Activated CD8-positive, alpha-beta T cell treated with anti-CD3 and anti-CD28 coated beads, Interleukin-2, amount 10 ng/mL, durations not matched to agents 7 days and 5 days (primary cell): ENCODE measurements around the gene ACOXL. TPM values are rescaled to one million over a fixed set of nuclear protein-coding genes. Genes with fewer than 3 reads are reported as not detected.

Experiments used
- ATAC-seq: fragments of 150-1000 bp; cut with Tn5 transposase; one replicate; pipeline ENCODE4 v1.10.0; 2021; ENCODE audit warnings: moderate library complexity
- CTCF ChIA-PET: fragments of 350-600 bp; sonication (Branson Sonifier 250); formaldehyde crosslinking; loops from one replicate; lab custom pipeline; 2021; ENCODE audit warnings: antibody characterized with exemption; lab: Charles Lee
- POLR2A ChIA-PET: fragments of 350-600 bp; sonication (Branson Sonifier 250); formaldehyde crosslinking; loops from one replicate; lab custom pipeline; 2021; ENCODE audit warnings: antibody characterized with exemption; lab: Charles Lee
- DNase-seq: peaks from one replicate; pipeline ENCODE4 v3.0.0-alpha.2; 2020
- H3K27ac Mint-ChIP-seq: one replicate; pipeline ENCODE4 v1.8.0; 2021; ENCODE audit warnings: mild to moderate bottlenecking, mixed read lengths
- H3K27me3 Mint-ChIP-seq: one replicate; pipeline ENCODE4 v1.8.0; 2021; ENCODE audit warnings: low read depth, mixed read lengths
- H3K36me3 Mint-ChIP-seq: one replicate; pipeline ENCODE4 v1.8.0; 2021; ENCODE audit warnings: low read depth, mixed read lengths
- H3K4me1 Mint-ChIP-seq: one replicate; pipeline ENCODE4 v1.8.0; 2021; ENCODE audit warnings: low read depth, mixed read lengths
- H3K4me3 Mint-ChIP-seq: one replicate; pipeline ENCODE4 v1.8.0; 2021; ENCODE audit warnings: mild to moderate bottlenecking, mixed read lengths
- H3K9me3 Mint-ChIP-seq: one replicate; pipeline ENCODE4 v1.8.0; 2022; ENCODE audit warnings: mixed read lengths; ENCODE audit not compliant: insufficient read depth
- total RNA-seq, 2 experiments: library from RNA; stranded (reverse); gene quantifications; one replicate each; pipeline ENCODE4 v1.2.3, GENCODE V29; 2021

The ACOXL gene
- total RNA-seq, 2 experiments from 2014 or later, result not detected

DNA sequence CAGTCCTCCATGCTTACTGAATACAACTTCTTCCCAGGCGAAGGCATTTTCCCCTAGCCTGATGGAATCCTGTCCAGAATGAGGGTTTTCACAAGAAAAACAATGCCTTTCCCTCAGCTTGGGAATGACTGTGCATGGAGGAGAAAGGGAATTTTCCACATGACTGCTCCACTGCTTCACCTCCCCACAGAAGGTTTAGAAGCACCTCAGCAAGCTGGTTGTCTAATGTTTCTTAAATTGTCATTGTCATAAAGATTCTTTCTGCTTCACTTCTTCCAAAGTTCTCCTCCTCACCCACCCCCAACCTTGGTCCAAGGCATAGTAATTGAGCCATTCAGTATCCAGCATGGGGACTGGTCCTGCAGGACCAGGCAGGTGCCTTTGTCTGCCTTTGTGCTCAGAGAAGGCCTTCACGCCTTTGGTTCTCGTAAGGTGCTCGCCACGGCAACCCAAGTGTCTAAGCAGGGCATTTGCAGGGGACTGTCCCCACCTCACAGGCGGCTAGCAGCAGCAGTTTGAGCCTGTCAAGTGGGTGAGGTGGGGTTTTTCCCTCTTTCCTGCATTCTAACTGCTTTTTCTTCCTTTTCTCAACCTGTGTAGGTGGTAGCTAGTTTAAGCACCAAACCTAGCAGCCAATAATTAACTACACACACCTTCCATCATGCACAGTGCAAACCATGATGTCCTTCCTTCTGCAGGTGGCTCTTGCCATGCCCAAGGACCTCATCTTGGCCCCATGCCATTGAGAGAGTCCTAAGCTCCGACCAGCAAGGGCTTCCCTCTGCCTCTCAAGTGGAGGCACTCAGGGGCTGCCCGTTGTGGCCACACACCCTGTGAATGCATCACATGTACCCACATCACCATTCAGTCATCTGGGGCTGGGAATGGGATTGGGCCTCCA is 322.7 kb downstream of the ACOXL start:
- H3K27ac Mint-ChIP-seq, result no peak overlapping the region
- no peak overlapping the region for H3K4me3 Mint-ChIP-seq
- ATAC-seq (no peak), DNase-seq (no peak)
- H3K27me3 Mint-ChIP-seq, result peaks cover 4% of the 10 kb centered on the region
- H3K36me3 Mint-ChIP-seq, result no peaks in the 10 kb centered on the region
- no peaks in the 10 kb centered on the region for H3K9me3 Mint-ChIP-seq
- ChIA-PET POLR2A (interaction anchor here (0.6 kb wide), 1 partner anchor 616 kb away, joined by 3 read pairs; no protein-coding TSS in a partner anchor), CTCF (interaction anchor here (0.6 to 1.0 kb wide), 2 partner anchors 107 to 243 kb away, joined by 3 read pairs; no protein-coding TSS in a partner anchor)
- peaks cover 27% of the 10 kb centered on the region for H3K4me1 Mint-ChIP-seq

DNA sequence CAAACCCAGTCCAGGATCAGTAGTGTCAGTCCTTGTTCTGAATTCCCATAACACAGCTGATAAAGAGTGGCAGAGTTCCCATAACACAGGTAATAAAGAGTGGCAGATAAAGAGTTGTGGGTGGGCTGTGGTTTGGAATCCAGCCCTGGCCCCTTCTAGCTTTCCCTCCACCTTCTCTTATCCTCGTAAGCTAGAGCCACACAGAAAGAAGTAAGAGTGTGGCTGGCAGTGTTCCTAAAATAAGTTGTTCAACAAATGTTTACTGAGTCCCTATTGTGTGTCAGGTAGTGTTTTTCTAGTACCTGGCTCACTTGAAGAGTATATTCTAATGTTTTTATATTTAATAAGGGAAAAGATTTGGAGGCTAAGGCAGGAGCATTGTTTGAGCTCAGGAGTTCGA is 323.4 kb downstream of the ACOXL start:
- Mint-ChIP-seq H3K27me3 (peaks cover 4% of the 10 kb centered on the region), H3K4me3 (no peak overlapping the region), H3K27ac (no peak overlapping the region), H3K9me3 (peaks cover 2% of the 10 kb centered on the region), H3K36me3 (peaks cover 1% of the 10 kb centered on the region), H3K4me1 (peaks cover 20% of the 10 kb centered on the region)
- CTCF ChIA-PET, result interaction anchor here (0.6 to 1.8 kb wide), 3 partner anchors 106 to 244 kb away, joined by 3 to 6 read pairs (median 3); no protein-coding TSS in a partner anchor
- ATAC-seq, result no peak
- POLR2A ChIA-PET, result no interaction called here
- no peak for DNase-seq

DNA sequence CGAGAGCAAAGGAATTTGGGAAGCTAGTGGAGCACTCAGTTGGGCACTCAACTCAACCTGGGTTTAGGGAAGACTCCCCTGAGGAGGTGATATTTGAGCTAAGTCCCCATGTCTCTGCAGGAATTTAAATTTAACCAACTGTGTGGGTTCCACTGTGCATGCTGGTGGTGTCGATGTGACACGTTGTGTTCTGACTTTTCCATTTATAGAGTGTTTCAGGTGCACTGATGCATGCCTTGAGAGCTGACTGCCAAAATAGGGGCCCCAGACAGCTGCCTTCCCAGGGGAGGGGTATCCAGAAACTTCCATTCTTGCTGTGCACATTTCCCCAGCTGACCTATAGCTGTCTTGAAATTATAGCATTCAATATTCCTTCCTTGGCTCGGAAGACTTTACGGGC is 324.7 kb downstream of the ACOXL start:
- Mint-ChIP-seq H3K27ac (no peak overlapping the region), H3K4me1 (peaks cover 10% of the 10 kb centered on the region), H3K9me3 (peaks cover 6% of the 10 kb centered on the region), H3K36me3 (peaks cover 4% of the 10 kb centered on the region), H3K4me3 (no peak overlapping the region), H3K27me3 (peaks cover 4% of the 10 kb centered on the region)
- ChIA-PET POLR2A (no interaction called here), CTCF (interaction anchor here (1.1 to 1.8 kb wide), 2 partner anchors 215 to 245 kb away, joined by 3 to 6 read pairs; no protein-coding TSS in a partner anchor)
- DNase-seq, result no peak
- no peak for ATAC-seq

DNA sequence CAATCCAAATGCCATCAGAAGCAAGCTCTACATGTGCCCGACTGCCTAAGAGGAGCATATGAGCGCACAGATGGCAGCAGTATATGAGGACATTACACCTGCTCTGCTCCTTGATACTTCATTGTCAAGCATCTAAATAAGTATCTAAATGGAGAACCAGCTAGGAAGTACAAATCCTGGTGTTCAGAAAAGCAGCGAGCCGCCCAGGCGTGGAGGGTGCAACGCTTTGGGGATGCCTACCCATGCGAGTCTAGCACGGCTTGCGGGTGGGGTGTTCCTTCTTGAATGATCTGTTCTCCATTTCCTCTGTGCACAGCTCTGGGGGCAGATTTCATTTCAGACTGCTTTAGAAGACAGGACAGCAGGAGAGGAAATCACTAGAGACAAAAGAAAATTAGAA is 325.3 kb downstream of the ACOXL start:
- no peak for DNase-seq
- CTCF ChIA-PET, result interaction anchor here (1.8 kb wide), 1 partner anchor 246 kb away, joined by 6 read pairs; no protein-coding TSS in a partner anchor
- peaks cover 4% of the 10 kb centered on the region for H3K27me3 Mint-ChIP-seq
- peaks cover 4% of the 10 kb centered on the region for H3K36me3 Mint-ChIP-seq
- ATAC-seq, result no peak
- H3K4me3 Mint-ChIP-seq, result no peak overlapping the region
- H3K4me1 Mint-ChIP-seq, result peaks cover 10% of the 10 kb centered on the region
- H3K27ac Mint-ChIP-seq, result no peak overlapping the region
- POLR2A ChIA-PET, result no interaction called here
- H3K9me3 Mint-ChIP-seq, result peaks cover 6% of the 10 kb centered on the region

DNA sequence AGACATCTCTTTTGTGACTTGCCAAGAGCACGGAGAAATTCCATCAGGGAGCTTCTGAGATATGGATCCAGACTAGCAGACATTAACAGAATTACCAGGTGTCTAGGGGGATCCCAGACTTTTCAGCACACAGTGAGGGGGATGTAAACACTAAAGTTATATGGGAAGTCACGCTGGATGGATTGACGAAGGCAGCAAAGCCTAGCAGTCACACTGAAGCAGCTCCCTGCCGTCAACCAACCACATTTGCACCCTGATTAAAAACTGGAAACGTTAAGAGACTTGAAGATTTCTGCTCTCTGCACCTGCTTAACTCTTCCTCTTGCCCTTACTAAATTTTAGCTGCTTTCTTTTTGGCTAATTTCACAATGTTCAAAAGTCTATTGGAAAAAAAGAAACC is 325.9 kb downstream of the ACOXL start:
- Mint-ChIP-seq H3K27ac (no peak overlapping the region), H3K4me1 (peaks cover 10% of the 10 kb centered on the region), H3K4me3 (no peak overlapping the region), H3K9me3 (peaks cover 6% of the 10 kb centered on the region), H3K27me3 (peaks cover 4% of the 10 kb centered on the region), H3K36me3 (peaks cover 4% of the 10 kb centered on the region)
- ATAC-seq, result no peak
- POLR2A ChIA-PET, result no interaction called here
- no peak for DNase-seq
- CTCF ChIA-PET, result no interaction called here

DNA sequence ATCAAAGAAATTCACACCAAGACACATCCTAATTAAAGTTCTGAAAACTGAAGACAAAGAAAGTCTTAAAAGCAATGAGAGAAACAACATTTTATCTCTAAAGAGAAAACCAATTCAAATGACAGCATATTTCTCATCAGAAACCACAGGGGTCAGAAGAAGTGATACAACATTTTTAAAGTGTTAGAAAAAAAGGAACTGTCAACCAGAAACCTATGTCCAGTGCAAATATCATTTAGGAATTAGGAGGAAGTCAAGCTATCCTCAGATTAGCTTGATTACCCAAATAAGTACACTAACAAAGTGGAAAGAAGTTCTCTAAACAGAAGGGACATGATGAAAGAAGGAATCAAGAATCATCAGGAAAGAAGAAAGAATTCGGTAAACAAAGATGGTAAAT is 328.8 kb downstream of the ACOXL start:
- Mint-ChIP-seq H3K9me3 (peaks cover 6% of the 10 kb centered on the region), H3K4me1 (peaks cover 5% of the 10 kb centered on the region), H3K27me3 (peaks cover 13% of the 10 kb centered on the region), H3K27ac (no peak overlapping the region), H3K36me3 (peaks cover 4% of the 10 kb centered on the region), H3K4me3 (no peak overlapping the region)
- ATAC-seq (no peak), DNase-seq (no peak)
- CTCF ChIA-PET, result no interaction called here
- POLR2A ChIA-PET, result no interaction called here

DNA sequence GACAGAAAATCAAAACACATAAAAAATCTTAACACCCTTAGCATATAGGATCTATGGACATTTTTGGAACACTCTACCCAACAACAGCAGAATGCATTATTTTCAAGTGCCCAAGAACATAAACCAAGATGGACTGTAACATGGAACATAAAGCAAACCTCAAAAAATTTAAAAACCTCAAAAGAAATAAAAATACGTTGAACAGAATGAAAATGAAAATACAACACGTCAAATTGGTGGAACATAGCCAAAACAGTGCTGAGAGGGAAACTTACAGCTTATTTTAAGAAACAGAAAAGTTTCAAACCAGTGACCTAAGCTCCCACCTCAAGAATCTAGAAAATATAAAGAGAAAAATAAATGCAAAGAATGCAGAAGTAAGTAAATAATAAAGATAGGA is 330.0 kb downstream of the ACOXL start:
- H3K36me3 Mint-ChIP-seq, result peaks cover 4% of the 10 kb centered on the region
- H3K27me3 Mint-ChIP-seq, result peaks cover 15% of the 10 kb centered on the region
- H3K9me3 Mint-ChIP-seq, result peaks cover 6% of the 10 kb centered on the region
- no peak overlapping the region for H3K4me3 Mint-ChIP-seq
- ATAC-seq (no peak), DNase-seq (no peak)
- no peak overlapping the region for H3K27ac Mint-ChIP-seq
- H3K4me1 Mint-ChIP-seq, result peaks cover 7% of the 10 kb centered on the region
- ChIA-PET POLR2A (no interaction called here), CTCF (no interaction called here)

DNA sequence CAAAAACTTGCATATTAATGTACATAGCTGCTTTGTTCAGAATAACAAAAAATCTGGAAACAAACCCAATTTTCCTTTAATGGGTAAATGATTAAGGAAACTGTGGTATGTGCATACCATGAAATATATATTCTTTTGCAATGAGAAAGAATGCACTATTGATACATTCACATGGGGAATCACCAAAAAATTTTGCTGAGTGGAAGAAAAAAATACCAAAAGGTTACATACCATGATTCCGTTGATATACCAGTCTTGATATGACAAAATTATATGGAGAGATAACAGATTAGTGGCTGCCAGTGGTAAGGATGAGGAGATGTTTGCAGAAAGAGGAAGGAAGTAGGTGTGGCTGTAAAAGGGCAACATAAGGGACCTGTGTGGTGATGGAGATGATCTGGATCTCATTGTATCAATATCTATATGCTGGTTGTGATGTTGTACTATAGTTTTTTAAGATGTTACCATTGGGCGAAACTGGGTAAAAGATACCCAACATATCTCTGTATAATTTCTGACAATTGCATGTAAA is 333.8 kb downstream of the ACOXL start:
- H3K4me1 Mint-ChIP-seq, result peaks cover 7% of the 10 kb centered on the region
- no peaks in the 10 kb centered on the region for H3K9me3 Mint-ChIP-seq
- CTCF ChIA-PET, result no interaction called here
- ATAC-seq (no peak), DNase-seq (no peak)
- POLR2A ChIA-PET, result no interaction called here
- H3K36me3 Mint-ChIP-seq, result no peaks in the 10 kb centered on the region
- no peak overlapping the region for H3K27ac Mint-ChIP-seq
- peaks cover 16% of the 10 kb centered on the region for H3K27me3 Mint-ChIP-seq
- H3K4me3 Mint-ChIP-seq, result no peak overlapping the region

DNA sequence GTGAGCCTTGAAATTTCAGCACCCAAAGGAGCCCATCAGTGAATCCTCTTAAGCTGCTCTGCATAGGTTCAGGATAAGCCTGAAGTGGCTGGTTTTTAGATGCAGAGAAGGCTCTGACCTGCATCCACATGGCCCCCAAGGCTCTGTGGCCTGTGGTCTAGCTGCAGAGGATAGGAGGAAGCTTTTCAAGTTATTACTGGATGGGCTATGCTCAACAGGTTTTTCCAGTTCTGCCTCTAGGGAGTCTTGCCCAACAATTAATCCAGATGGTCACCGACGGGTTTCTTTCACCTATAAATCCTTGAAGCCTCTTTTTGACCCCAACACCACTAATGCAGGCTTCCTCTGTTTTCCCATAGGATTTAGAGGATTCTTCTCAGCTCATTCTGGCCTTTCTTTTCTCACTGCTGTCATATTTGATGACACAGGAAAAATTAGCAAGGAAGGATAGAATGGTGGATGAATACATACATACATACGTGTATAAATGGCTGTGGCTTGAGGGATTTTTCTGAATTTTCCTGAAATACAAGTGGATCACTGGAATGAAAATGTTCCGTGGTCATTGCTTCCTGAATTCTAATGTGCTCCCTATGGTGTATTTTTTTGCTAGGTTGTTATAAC is 336.2 kb downstream of the ACOXL start:
- POLR2A ChIA-PET, result no interaction called here
- Mint-ChIP-seq H3K27ac (no peak overlapping the region), H3K9me3 (no peaks in the 10 kb centered on the region), H3K27me3 (peaks cover 29% of the 10 kb centered on the region), H3K4me1 (peaks cover 7% of the 10 kb centered on the region), H3K4me3 (no peak overlapping the region), H3K36me3 (no peaks in the 10 kb centered on the region)
- no peak for DNase-seq
- ATAC-seq, result no peak
- CTCF ChIA-PET, result no interaction called here

DNA sequence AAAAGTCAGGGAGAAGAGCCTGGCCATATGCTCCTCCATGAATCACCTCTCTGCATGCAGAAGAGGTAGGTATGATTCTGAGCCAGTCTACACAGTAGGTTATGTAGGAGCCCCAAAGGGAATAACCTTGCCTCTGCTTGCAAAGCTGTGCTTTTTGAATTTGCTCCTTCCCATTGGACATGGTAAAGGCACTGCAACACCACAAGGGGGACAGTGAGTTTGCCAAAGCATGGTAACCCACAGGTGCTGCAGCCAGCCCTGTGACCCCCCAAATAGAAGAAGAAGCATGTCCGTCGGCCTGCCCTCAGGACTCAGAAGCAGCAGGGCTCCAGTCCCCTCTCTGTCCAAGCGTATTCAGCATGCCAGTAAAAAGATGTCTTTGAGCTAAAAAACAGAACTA is 337.3 kb downstream of the ACOXL start:
- H3K27ac Mint-ChIP-seq, result no peak overlapping the region
- H3K4me1 Mint-ChIP-seq, result peaks cover 7% of the 10 kb centered on the region
- H3K27me3 Mint-ChIP-seq, result peaks cover 29% of the 10 kb centered on the region
- no peak overlapping the region for H3K4me3 Mint-ChIP-seq
- ATAC-seq, result no peak
- H3K36me3 Mint-ChIP-seq, result no peaks in the 10 kb centered on the region
- no peak for DNase-seq
- peaks cover 8% of the 10 kb centered on the region for H3K9me3 Mint-ChIP-seq
- CTCF ChIA-PET, result interaction anchor here (1.3 kb wide), 1 partner anchor 63 kb away, joined by 4 read pairs; no protein-coding TSS in a partner anchor
- POLR2A ChIA-PET, result no interaction called here

DNA sequence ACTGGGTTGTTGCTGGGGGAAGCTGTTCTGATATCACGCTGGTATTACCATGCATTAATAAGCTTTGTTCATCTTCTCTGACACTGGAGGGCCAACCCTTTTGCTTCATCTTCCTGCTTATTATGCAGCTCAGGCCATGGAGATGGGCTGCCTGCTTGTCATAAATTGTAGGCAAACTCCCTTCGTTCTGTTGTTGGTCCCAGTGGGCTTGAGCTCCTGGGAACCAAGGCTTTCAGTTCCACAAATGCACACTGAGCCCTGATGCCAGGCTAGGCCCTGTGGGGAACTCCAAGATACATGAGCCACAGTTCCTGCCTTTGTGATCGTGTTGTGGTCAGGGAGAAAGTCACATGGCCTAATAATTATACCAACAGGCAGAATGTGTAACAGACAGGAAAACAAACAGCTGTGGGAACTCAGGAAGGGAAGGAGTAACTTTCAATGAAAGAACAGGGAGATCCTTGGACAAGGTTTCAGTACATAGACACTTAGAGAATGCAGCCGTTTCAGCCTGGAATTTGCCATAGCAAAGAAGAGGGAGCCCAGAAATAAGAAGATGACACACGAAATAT is 339.3 kb downstream of the ACOXL start:
- H3K27ac Mint-ChIP-seq, result no peak overlapping the region
- no peaks in the 10 kb centered on the region for H3K36me3 Mint-ChIP-seq
- ChIA-PET POLR2A (no interaction called here), CTCF (no interaction called here)
- H3K9me3 Mint-ChIP-seq, result peaks cover 28% of the 10 kb centered on the region
- H3K4me1 Mint-ChIP-seq, result no peaks in the 10 kb centered on the region
- H3K4me3 Mint-ChIP-seq, result no peak overlapping the region
- H3K27me3 Mint-ChIP-seq, result peaks cover 24% of the 10 kb centered on the region
- ATAC-seq (no peak), DNase-seq (no peak)
